ENCODE data around the gene ZSCAN5B.
A peak's percentile ranks its signal among the peaks of the same experiment; 100 is the strongest.
"Not testable (repeated sequence)": the region's sequence is repeated elsewhere in the genome, so short reads cannot be mapped to it uniquely, and the experiment has no call there.

ZSCAN5B gene

GRCh38 chr19:56176881-56177280 lies 20.7 kb downstream of the ZSCAN5B start:
- no peak for FAIRE-seq

GRCh38 chr19:56176310-56176709 lies 21.3 kb downstream of the ZSCAN5B start:
- DNase-seq (ENCODE audit: low spot score); FAIRE-seq: not testable (repeated sequence)

More at GRCh38 chr19:56176881-56177280, 20.7 kb downstream of the ZSCAN5B start:
- no peak for DNase-seq (ENCODE audit: low spot score)

- not testable (repeated sequence) for FAIRE-seq; DNase-seq (ENCODE audit: low spot score)
Measured at GRCh38 chr19:56175861-56176307, 21.7 kb downstream of the ZSCAN5B start, which contains the start of gene GALP. Gene GALP, plus strand, starts transcription at chr19:56176008. Its CDS starts 1,101 bp downstream, at chr19:56177109.

GRCh38 chr19:56174550-56174949 lies 23.0 kb downstream of the ZSCAN5B start:
- FAIRE-seq: no peak
- DNase-seq (ENCODE audit: low spot score): no peak

- FAIRE-seq: no peak
Measured at GRCh38 chr19:56174086-56174485, 23.5 kb downstream of the ZSCAN5B start.

GRCh38 chr19:56170261-56170660 lies 27.3 kb downstream of the ZSCAN5B start:
- FAIRE-seq: peak; percentile 79
- peak; percentile 82 for DNase-seq (ENCODE audit: low spot score)

More at GRCh38 chr19:56174086-56174485, 23.5 kb downstream of the ZSCAN5B start:
- DNase-seq (ENCODE audit: low spot score): no peak

GRCh38 chr19:56167064-56167578 lies 30.5 kb downstream of the ZSCAN5B start:
- DNase-seq (ENCODE audit: low spot score): peak; percentile 35
- FAIRE-seq: no peak

- DNase-seq (ENCODE audit: low spot score) (no peak), FAIRE-seq (peak; percentile 46)
Measured at GRCh38 chr19:56163097-56163496, 34.5 kb downstream of the ZSCAN5B start.

GRCh38 chr19:56162258-56162657 lies 35.3 kb downstream of the ZSCAN5B start:
- FAIRE-seq: no peak

GRCh38 chr19:56161534-56161933 lies 36.0 kb downstream of the ZSCAN5B start:
- no peak for FAIRE-seq
- DNase-seq (ENCODE audit: low spot score): no peak

More at GRCh38 chr19:56162258-56162657, 35.3 kb downstream of the ZSCAN5B start:
- DNase-seq (ENCODE audit: low spot score): no peak

GRCh38 chr19:56159622-56160271 lies 37.8 kb downstream of the ZSCAN5B start:
- FAIRE-seq (no peak), DNase-seq (ENCODE audit: low spot score) (no peak)

GRCh38 chr19:56159009-56159559 lies 38.5 kb downstream of the ZSCAN5B start:
- FAIRE-seq: peak; percentile 96
- no peak for DNase-seq (ENCODE audit: low spot score)

GRCh38 chr19:56158170-56158757 lies 39.3 kb downstream of the ZSCAN5B start:
- DNase-seq (ENCODE audit: low spot score) (no peak), FAIRE-seq (no peak)

- no peak for FAIRE-seq
Measured at GRCh38 chr19:56156768-56157167, 40.8 kb downstream of the ZSCAN5B start.

GRCh38 chr19:56155124-56155687 lies 42.4 kb downstream of the ZSCAN5B start:
- DNase-seq (ENCODE audit: low spot score): no peak
- FAIRE-seq: peak; percentile 37

More at GRCh38 chr19:56156768-56157167, 40.8 kb downstream of the ZSCAN5B start:
- DNase-seq (ENCODE audit: low spot score): no peak

GRCh38 chr19:56153507-56153906 lies 44.1 kb downstream of the ZSCAN5B start:
- FAIRE-seq (no peak), DNase-seq (ENCODE audit: low spot score) (no peak)

- no peak for FAIRE-seq
- no peak for DNase-seq (ENCODE audit: low spot score)
Measured at GRCh38 chr19:56152644-56153043, 44.9 kb downstream of the ZSCAN5B start.

- DNase-seq (ENCODE audit: low spot score) (no peak), FAIRE-seq (no peak)
Measured at GRCh38 chr19:56150358-56150757, 47.2 kb downstream of the ZSCAN5B start.

GRCh38 chr19:56149656-56150038 lies 47.9 kb downstream of the ZSCAN5B start:
- FAIRE-seq (no peak), DNase-seq (ENCODE audit: low spot score) (no peak)

- FAIRE-seq: peak; percentile 94
- not testable (repeated sequence) for DNase-seq (ENCODE audit: low spot score)
Measured at GRCh38 chr19:56148955-56149655, 48.5 kb downstream of the ZSCAN5B start.

- no peak for FAIRE-seq
- no peak for DNase-seq (ENCODE audit: low spot score)
Measured at GRCh38 chr19:56148096-56148495, 49.5 kb downstream of the ZSCAN5B start.
